ENCODE measurements around the gene HOXD13.

Gene HOXD13

GRCh38 chr2:176135035-176135440 lies 42.5 kb downstream of the HOXD13 start:
- DNase-seq (ENCODE audit: low read depth), result no peak
- no peak for TF ChIP-seq CTCF (IDR thresholded peaks at IDR 0.05; ENCODE audit: control insufficient read depth, insufficient read depth, low read depth, low read length, missing control alignments)
- H3K4me3 ChIP-seq (ENCODE audit: control insufficient read depth, low read depth, low read length), result no peak overlapping the region

GRCh38 chr2:176136374-176137251 lies 44.1 kb downstream of the HOXD13 start:
- H3K4me3 ChIP-seq (ENCODE audit: control insufficient read depth, low read depth, low read length), result peak overlapping the region; percentile 69
- TF ChIP-seq CTCF (IDR thresholded peaks at IDR 0.05; ENCODE audit: control insufficient read depth, insufficient read depth, low read depth, low read length, missing control alignments), result peak; percentile 10
- DNase-seq (ENCODE audit: low read depth), result no peak

GRCh38 chr2:176137252-176137580 lies 44.7 kb downstream of the HOXD13 start:
- no peak for TF ChIP-seq CTCF (IDR thresholded peaks at IDR 0.05; ENCODE audit: control insufficient read depth, insufficient read depth, low read depth, low read length, missing control alignments)
- DNase-seq (ENCODE audit: low read depth), result no peak
- peak overlapping the region; percentile 69 for H3K4me3 ChIP-seq (ENCODE audit: control insufficient read depth, low read depth, low read length)

GRCh38 chr2:176137906-176138305 lies 45.4 kb downstream of the HOXD13 start:
- no peak for DNase-seq (ENCODE audit: low read depth)
- no peak overlapping the region for H3K4me3 ChIP-seq (ENCODE audit: control insufficient read depth, low read depth, low read length)
- TF ChIP-seq CTCF (IDR thresholded peaks at IDR 0.05; ENCODE audit: control insufficient read depth, insufficient read depth, low read depth, low read length, missing control alignments), result no peak

GRCh38 chr2:176138526-176138922 lies 46.0 kb downstream of the HOXD13 start:
- DNase-seq (ENCODE audit: low read depth), result no peak
- no peak overlapping the region for H3K4me3 ChIP-seq (ENCODE audit: control insufficient read depth, low read depth, low read length)
- no peak for TF ChIP-seq CTCF (IDR thresholded peaks at IDR 0.05; ENCODE audit: control insufficient read depth, insufficient read depth, low read depth, low read length, missing control alignments)

GRCh38 chr2:176138923-176139660 lies 46.6 kb downstream of the HOXD13 start:
- TF ChIP-seq CTCF (IDR thresholded peaks at IDR 0.05; ENCODE audit: control insufficient read depth, insufficient read depth, low read depth, low read length, missing control alignments), result no peak
- no peak overlapping the region for H3K4me3 ChIP-seq (ENCODE audit: control insufficient read depth, low read depth, low read length)
- no peak for DNase-seq (ENCODE audit: low read depth)

Measured in AG09309 (cell line).